GM19397 (cell line): ENCODE data around the gene RASA3.
"Not testable (repeated sequence)": the region's sequence is repeated elsewhere in the genome, so short reads cannot be mapped to it uniquely, and the experiment has no call there.

Experiments used
- ATAC-seq: cut with Tn5 transposase; IDR thresholded peaks from one replicate; pipeline ENCODE4 v1.9.1; 2021; ENCODE audit warnings: mild to moderate bottlenecking, moderate library complexity; ENCODE audit not compliant: unreplicated experiment

The RASA3 gene, protein sequence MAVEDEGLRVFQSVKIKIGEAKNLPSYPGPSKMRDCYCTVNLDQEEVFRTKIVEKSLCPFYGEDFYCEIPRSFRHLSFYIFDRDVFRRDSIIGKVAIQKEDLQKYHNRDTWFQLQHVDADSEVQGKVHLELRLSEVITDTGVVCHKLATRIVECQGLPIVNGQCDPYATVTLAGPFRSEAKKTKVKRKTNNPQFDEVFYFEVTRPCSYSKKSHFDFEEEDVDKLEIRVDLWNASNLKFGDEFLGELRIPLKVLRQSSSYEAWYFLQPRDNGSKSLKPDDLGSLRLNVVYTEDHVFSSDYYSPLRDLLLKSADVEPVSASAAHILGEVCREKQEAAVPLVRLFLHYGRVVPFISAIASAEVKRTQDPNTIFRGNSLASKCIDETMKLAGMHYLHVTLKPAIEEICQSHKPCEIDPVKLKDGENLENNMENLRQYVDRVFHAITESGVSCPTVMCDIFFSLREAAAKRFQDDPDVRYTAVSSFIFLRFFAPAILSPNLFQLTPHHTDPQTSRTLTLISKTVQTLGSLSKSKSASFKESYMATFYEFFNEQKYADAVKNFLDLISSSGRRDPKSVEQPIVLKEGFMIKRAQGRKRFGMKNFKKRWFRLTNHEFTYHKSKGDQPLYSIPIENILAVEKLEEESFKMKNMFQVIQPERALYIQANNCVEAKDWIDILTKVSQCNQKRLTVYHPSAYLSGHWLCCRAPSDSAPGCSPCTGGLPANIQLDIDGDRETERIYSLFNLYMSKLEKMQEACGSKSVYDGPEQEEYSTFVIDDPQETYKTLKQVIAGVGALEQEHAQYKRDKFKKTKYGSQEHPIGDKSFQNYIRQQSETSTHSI

DNA sequence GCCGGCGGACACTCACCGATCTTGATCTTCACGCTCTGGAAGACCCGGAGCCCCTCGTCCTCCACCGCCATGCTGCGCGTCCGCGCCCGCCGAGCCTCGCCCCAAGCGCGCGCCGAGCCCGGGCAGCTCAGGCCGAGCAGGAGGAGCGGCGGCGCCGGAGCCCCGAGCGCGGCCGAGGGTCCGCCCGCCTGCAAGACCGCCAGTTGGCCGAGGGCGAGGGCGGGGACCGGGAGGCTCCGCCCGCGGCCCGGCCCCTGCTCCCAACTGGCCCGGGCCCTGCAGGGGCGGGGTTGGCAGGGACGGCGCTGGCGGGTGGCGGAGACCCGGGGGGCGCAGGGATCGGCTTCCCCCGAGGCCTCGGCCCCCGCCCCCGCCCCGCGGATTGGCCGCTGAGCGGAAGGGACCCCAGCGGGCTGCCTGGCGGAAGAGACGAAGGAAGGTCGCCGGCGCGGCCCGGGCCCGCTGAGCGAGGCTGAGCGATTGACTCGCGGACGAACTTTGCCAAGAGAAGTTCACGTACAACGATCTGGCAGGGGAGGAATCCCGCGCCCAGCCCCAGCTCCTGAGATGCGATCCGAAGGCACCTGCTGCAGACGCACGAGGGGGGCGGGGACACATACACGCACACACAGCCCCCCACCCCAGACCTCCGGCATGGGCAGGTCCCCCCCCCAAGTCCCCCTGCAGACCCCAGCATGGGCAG is at the start of gene RASA3:
Gene RASA3 (minus strand): TSS at position 205 of the 703 bp plus-strand sequence. CDS start 134 bp downstream, at position 71.
- ATAC-seq: peak; percentile 63

DNA sequence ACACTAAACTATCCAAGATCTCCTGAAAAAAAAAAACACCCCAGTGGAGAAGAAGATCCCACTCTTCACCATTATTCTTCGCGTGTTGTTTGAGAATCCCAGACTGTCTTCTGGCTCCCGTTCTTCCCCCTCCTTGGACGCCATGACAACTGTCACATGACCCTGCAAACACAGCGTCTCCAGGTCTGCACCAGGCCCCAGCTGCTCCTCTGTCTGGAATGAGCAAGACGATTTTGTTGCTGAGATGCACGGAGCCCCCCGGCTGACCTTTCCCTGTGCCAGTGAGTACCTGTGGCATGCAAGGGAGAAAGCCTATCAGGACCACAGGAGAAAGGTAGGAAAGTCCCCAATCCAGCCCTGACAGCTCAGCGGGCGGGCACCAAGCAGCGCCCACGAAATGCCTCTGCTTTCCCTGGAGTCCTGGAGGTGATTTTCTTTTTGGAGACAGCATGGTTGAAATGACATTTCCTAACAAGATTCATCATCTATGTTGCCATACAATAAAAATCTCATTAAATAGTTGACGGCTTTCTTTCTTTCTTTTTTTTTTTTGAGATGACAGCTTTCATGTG is 46.8 kb upstream of the RASA3 start, which contains the start of gene CFAP97D2:
Gene CFAP97D2 (plus strand): TSS at position 171 of the 572 bp plus-strand sequence. CDS start 74 bp downstream, at position 245.
- no peak for ATAC-seq

DNA sequence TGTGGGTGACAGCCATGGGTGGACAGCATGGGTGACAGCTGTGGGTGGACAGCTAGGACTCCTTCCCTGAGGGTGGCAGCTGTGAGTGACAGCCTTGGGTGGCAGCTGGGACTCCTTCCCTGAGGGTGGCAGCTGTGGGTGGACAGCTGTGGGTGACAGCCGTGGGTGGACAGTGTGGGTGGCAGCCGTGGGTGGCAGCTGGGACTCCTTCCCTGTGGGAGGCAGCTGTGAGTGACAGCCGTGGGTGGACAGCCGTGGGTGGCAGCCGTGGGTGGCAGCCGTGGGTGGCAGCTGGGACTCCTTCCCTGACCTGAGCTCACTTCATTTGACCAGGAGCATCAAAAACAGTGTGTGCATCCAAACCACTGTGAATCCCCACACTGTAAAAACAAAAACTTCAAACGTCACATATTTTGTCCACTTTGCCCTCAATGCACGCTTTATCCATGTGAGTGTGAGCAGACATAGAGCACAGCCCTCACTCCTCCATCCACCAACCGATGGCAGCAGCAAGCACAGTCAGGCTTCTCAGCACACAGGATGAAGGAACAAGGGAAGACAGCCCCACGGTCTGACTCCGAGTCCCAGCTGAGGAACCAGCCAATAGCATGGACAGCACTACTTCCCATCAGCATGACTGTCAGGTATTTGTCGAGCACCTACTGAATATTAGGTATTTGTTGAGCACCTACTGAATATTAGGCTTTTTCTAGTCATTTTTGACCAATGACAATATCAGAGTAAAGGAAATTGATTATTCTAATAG is 45.0 kb upstream of the RASA3 start:
- ATAC-seq: no peak

DNA sequence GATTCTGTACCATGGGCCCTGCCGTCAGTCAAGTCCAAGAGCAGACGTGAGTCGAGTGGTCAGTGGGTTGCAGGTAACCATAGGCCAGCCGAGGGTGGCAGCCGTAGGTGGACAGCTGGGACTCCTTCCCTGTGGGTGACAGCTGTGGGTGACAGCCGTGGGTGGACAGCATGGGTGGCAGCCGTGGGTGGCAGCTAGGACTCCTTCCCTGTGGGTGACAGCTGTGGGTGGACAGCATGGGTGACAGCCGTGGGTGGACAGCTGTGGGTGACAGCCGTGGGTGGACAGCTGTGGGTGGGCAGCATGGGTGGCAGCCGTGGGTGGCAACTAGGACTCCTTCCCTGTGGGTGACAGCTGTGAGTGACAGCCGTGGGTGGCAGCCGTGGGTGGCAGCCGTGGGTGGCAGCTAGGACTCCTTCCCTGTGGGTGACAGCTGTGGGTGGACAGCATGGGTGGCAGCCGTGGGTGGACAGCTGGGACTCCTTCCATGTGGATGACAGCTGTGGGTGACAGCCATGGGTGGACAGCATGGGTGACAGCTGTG is 44.0 kb upstream of the RASA3 start:
- ATAC-seq: not testable (repeated sequence)

DNA sequence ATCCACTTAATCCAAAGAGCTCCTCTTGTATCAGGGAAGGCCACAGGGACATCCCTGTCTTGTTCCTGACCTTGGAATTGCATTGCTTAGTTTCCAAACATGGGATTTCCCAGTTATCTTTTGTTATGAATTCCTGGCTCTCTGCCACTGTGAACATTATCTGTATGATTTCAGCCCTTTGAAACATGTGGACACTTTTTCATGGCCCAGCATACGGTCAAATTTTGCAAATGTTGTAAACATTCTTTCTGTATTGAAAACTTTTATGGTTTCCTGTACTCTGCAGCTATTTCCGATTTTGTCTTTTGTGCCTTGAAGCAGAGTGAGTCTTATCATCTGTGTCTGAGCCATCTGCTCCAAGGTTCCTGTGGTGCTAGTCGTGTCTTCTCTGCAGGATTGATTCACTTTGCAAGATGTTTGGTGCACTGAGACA is 42.1 kb upstream of the RASA3 start:
- no peak for ATAC-seq

DNA sequence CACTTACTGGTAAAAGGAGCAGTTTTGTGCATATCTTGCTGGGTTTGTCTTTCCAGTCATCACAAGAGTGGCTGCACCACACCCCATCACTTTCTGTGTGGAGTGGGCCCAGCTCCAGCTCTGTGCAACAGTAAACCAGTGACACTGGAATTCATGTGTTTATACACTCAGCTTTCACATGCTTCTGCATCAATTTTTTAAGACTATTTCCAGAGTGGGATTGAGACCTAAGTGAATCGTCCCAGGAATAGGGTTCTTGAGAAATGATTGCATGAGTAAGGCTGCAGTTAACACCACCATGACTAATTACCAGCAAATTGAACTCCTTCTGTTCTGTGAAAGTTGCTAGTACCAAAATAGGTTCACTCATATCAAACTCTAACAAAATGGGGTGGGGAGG is 41.3 kb upstream of the RASA3 start:
- no peak for ATAC-seq

DNA sequence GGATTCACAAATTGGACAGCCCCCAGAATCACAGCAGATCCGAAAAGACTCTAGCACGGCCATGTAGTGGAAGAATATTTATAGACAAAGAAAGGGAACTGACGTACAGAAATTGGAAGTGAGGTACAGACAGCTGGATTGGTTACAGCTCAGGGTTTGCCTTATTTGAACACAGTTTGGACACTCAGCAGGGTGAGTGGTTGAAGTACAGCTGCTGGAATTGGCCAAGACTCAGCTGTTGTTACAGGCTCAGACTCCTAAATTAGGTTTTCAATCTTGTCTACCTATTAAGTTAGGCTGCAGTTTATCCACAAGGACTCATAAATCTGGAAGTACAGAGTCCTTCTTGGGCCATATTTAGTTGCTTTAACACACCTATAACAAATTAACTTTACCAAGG is 40.8 kb upstream of the RASA3 start:
- no peak for ATAC-seq

DNA sequence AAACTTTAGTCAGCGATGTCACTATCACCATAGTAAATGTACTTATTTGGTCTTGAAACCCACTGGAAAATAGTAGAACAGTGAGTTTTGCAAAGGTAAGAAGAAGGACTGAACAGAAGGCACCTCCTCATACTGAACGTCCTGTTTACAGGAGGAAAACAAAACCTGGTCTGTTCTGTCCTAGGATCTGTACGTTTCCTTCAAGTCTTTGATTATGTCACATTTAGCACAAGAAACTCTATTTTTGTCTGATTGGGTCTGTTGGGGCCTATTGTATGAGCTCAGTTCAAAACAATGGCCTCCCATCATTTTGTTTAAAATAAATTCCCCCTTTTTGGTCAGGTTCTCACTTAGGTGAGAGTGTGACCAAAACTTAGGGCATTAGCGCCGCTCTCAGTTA is 35.5 kb upstream of the RASA3 start:
- ATAC-seq: no peak

DNA sequence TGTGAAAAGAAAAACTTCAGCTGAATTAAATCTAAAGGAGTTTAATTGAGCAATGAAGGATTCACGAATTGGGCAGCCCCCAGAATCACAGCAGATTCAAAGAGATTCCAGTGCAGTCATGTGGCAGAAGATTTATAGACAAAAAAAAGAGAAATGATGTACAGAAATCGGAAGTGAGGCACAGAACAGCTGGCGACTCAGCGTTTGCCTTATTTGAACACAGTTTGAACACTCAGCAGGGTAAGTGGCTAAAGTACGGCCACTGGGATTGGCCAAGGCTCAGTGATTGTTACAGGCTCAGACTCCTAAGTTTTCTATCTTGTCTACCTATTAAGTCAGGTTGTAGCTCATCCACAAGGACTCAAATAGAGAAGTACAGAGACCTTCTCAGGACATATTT is 35.0 kb upstream of the RASA3 start:
- ATAC-seq: no peak

DNA sequence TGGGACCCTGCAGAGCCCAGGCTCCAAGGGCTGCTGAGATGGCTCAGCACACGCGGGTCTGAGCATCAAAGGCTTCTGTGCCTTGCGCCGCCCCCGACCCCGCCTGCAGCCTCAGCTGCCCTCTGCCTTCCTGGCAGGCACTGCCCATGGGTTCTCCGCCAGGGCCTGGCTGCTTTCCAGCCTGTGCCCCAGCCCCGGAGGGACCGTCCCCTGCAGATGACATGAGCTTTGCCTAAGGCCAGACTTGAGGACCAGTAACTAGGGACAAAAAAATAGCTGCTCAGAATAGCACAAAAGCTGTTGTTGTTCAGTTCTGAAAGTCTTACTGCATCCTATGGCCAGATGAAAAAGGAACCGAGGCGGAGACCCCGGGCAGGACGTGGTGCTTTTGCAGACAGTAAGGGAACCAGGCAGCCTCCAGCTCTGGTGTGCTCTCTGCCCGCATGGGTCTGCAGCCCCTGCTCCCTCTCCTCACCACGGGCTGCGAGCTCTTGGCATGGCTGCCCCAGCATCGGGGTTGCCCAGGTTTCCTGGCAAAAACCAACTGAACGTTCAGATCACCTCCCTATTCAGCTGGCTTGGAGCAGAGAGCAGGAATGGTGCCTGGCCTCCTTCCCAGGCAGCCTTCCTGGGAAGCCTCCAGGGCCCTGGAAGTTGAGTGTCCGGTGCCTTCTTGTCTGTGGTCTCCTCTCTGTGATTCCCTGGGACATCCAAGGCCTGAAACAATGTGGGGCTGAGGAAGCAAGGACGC is 34.1 kb upstream of the RASA3 start:
- no peak for ATAC-seq

DNA sequence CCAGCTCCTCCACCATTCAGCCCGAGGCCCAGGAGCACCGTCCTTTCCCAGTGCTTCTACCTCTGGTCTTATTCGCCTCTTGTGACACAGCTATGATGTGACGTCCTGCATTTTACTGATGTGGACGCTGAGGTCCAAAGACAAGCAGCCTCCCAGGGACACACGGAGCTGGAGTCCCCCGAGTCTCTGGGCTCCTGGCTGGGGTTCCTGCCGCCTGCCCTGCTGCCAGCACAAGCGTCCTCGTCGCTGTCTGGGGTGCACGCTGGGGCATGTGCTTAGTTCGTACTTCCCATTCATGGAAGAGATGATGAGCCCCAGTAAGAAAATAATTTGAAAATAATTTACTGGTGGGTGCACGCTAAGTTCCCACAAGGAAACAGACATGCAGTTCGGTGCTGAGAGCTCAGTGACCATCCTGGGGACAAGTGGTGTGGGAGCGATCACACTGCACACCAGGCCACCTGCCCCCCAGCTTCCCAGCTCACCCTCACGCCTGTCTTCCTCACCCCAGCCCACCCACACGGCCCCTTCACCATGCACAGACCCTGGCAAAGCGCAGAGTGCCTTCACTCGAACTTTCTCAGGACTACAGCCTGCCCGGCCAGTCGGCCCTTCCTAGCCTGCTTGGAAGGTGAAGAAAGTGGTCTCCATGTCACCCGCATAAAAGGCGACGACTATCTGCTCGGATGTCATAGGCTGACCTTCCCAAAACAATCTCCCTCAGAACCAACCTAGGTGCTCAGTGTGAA is 32.4 kb upstream of the RASA3 start:
- no peak for ATAC-seq

DNA sequence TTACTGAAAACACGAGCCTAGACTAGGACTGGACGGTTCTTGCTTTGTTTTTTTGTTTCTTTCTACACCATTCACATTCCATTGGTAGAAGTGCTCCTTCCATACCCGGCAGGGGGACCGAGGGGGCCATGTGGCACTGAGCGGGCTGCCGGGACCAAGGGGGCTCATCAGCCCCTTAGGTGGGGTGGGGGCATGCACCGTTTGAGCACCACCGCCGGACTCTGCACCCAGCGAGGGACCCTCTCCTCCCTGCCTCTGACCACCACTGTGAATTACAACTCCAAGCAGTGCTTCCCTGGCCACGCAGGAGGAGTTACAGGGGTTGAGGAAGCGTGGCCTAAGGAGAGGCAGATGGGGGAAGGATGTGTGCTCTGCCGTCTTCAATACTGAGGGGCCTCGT is 31.6 kb upstream of the RASA3 start:
- ATAC-seq: no peak

DNA sequence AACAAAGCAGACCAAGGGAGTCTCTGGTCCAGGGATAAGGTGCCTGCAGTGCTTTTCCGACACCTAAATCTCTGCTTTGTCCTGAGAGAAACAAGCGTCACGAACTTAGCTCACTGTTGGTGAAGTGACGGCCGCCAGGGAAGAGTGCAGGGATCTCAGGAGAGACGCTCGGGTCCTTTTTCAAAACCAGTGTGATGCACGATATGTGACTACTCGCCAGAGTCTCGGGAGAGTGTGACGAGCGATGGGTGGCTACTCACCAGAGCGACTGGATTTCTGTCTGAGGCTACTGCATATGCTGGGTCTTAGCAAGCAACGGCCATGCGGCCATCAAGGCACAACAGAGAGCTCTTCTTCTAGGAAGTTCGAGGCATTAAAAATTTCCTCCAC is 30.1 kb upstream of the RASA3 start:
- ATAC-seq: no peak

DNA sequence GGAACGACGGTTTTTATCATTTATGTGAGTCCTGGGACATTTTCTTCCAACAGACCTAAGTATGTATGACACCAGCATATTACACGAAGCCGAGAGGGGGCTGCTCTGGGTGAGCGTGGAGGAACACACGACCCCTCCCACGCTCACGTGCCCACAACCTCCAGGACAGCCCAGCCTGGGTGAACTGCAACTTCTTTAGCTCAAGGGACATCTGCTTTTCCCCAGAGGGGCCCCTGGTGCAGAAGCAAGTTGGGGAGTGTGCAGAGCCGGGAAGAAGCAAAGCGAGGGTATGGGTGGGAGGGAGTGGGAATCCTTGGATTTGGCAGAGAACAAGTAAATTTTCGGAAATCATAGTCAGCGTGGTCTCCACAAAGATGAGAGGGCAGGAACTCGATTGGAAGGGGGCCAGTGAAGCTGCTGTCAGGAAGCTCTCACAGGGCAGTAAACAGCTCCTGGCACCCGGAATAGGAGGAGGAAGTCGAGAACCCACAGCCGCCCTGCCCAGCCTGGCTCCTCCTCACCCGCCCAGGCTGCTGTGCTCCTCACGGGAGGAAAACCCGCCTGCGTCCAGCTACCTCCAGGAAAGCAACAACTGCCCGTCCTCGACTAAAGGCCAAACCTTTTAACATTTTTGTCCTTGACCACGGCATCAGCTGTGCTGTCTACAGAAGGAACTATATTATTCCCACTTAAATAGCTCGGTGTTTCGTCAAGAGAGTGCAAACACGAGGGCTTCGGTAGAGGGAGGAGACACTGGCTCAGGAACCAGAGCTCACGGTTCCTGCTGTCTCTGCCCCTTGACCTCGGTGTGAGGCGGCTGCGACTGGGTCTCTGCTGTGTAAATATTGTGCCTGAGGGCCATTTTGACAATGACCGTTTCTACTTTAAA is 29.5 kb upstream of the RASA3 start:
- no peak for ATAC-seq

DNA sequence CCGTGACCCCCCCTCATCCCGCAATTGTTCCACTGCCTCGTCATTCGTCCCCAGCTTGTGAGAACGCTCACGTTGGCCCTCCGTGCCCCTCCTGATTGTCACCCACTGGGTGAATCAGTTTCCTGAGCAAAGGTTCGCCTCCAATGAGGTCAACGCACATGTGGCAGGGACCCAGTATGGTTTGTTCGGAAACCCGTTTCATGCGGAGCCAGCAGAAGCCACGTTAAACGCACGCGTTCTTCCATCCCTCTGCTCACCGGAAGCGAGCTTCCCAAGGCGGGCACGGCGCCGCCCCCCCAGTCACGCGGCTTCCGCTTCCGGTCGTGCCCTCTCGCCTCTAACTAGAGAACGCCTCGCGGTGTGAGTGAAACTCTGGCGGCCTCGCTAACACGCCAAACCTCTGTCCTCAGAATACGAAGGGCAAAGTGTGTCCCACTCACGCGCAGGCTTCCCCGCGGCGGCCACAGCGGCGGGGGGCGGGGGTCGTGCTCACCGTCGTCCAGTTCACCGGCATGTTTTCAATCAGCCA is 28.7 kb upstream of the RASA3 start:
- ATAC-seq: no peak

DNA sequence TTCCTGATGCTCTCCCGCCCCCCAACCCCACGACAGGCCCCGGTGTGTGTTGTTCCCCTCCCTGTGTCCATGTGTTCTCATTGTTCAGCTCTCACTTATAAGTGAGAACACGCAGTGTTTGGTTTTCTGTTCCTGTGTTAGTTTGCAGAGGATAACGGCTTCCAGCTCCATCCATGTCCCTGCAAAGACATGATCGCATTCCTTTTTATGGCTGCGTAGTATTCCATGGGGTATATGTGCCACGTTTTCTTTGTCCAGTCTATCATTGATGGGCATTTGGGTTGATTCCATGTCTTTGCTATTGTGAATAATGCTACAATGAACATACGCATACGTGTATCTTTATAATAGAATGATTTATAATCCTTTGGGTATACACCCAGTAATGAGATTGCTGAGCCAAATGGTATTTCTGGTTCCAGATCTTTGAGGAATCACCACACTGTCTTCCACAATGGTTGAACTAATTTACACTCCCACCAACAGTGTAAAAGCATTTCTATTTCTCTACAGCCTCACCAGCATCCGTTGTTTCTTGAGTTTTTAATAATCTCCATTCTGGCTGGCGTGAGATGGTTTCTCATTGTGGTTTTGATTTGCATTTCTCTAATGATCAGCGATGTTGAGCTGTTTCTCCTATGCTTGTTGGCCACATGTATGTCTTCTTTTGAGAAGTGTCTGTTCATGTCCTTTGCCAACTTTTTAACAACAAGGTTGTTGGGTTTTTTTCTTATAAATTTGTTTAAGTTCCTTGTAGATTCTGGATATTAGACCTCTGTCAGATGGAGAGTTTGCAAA is 26.6 kb upstream of the RASA3 start:
- ATAC-seq: not testable (repeated sequence)
